Stimulated activated CD8-positive, alpha-beta memory T cell treated with anti-CD3 and anti-CD28 coated beads, Interleukin-7, amount 100 ng/mL, for 1 hour (primary cell): ENCODE data around the gene TRIM62.
"Not testable (repeated sequence)": the region's sequence is repeated elsewhere in the genome, so short reads cannot be mapped to it uniquely, and the experiment has no call there.

Experiments
- DNase-seq, 2 donors: peaks; one replicate each; pipeline ENCODE4 v3.0.0-alpha.2; 2020; ENCODE audit warnings: low read depth in 2 of 2

Gene TRIM62

GRCh38 chr1:33133478-33134105, 48.3 kb downstream of the TRIM62 start:
- no peak for DNase-seq

DNA sequence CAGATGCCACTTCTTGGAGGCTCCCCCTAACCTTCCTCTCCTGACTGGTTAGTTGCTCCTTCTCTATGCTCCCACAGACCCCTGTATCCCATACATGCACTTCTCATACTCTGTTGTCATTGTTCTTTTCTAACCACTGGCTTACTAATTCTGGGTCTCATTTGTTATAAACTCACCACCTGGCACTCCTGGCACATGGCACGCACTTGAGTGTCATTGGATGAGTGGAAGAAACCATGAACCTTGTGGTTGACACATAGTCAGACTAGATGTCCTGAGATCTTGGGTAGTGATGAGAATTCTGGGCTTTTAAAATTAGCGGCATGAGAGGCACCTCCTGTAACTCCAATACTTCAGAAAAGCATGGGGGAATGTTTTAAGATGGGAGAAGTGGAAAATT, 49.3 kb downstream of the TRIM62 start:
- DNase-seq = no peak

DNA sequence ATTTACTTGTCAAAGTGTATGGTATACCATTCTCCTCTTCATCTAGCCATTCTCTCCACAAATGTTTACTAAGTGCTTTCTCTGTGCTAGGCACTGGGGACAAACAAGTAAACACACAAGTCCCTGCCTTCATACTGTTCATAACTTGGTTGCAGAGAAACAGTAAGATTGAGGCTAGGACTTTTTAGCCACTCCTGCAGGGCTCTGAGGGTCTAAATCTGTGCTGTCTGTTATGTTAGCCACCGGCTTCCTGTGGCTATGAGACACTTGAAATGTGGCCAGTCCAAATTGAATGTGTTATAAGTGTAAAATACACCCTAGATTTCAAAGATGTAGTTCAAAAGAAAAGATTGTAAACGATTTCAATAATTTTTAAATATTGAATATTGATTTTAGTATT, 50.7 kb downstream of the TRIM62 start:
- no peak for DNase-seq

GRCh38 chr1:33130297-33130696, 51.5 kb downstream of the TRIM62 start:
- DNase-seq = no peak

- DNase-seq = no peak
These were observed 53.1 kb downstream of the TRIM62 start for GRCh38 chr1:33128781-33129180.

- DNase-seq = peak; percentile 95 to 97
These were observed 54.6 kb downstream of the TRIM62 start for GRCh38 chr1:33127001-33127823.

DNA sequence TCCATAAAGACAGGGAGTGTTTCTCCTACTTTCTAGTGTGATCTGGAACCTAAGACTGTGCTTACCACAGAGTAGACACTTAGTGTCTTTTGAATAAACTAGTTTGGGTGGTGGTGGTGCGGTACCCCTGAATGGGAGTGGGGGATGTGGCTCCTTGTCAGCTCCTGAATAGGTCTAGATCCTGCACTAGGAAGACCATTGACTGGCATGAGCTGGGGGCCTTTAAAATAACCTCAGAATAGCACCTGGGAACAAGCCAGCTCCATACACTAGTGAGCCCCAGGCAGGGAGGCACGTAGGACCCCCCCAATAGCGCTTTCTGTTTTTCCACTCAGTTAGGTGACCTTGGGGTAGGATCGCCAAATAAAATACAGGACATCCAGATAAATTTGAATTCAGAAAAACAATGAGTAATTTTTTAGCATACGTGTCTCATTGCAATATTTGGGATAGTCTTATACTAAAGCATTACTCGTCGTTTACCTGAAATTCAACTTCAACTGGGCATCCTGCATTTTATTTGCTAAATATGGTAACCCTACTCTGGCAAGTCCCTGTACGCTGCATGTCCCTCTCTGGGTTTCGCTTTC, 55.3 kb downstream of the TRIM62 start:
- no peak for DNase-seq

DNA sequence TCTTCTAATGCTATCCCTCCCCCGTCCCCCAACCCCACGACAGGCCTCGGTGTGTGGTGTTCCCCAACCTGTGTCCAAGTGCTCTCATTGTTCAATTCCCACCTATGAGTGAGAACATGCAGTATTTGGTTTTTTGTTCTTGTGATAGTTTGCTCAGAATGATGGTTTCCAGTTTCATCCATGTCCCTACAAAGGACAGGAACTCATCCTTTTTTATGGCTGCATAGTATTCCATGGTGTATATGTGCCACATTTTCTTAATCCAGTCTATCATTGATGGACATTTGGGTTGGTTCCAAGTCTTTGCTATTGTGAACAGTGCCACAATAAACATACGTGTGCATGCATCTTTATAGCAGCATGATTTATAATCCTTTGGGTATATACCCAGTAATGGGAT, 57.2 kb downstream of the TRIM62 start:
- DNase-seq = not testable (repeated sequence)

- no peak for DNase-seq
These were observed 58.6 kb downstream of the TRIM62 start for GRCh38 chr1:33123266-33123665.

DNA sequence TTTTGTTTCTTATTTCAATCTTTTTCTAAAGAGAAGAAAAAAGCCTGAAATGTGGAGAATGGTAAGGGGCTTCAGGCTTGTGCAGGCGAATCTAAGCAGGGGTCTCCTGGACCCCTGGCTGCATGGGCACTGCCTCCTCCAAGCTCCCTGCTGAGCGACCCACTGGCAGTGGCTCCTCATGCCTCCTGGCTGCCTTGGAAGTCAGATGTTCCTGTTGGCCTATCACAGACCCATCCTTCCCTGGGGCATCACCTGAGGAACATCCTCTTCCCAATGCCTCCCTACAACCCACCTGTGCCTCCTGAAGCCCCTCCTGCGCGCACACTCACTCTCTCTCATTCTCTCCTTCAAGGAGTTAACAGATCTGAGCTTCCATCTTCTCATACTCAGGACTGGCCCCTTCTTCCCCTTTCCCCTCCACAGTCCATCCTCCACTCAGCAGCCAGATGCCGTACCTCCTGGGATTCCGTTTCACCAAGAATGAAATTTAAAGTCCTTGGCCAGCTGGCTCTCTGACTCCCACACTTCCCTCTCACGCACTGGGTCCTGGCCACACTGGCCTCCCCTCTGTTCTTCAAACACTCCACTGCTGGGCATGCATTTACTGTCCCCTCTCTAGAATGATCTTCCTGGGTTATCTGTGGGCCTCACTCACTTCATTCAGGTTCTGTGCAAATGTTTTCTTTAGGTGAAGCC, 59.2 kb downstream of the TRIM62 start:
- DNase-seq = no peak

- DNase-seq = no peak
These were observed 60.1 kb downstream of the TRIM62 start for GRCh38 chr1:33121728-33122127.

DNA sequence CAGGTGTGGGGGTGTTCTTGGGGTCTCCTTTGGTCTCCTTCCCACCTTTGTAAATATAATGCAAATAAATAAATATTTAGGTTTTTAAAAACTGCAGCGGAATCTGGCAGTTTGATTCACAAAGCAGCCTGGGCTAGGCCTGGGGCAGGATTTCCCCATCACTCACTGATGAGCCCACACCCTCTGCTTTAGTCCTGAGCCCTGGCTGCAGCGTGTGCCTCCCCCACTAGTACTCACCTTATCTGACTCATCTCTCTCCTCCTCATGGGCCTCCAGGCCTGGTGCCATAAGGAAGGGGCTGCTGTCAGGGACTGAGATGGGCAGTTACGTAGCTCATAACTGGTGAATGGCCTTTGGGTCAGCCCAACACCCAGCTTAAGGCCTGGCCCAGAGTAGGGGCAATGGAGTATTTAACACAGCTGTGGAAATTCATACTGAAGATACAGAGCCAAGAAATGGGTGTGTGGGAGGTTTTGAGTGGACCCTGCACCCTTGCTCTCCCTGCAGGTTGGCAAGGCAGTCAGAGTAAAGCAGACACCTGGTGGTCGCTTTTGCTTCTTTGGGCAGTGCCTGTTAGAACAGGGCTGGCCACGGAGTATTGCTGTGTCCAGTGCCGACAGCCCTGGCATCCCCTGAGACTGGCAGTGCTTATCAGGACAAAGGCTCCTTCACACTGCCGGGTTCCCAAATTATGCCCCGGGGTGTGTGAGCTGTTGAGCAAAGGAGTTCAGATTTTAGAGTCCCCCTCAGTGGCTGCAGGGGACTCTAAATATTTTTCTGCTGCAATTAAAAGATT, 61.2 kb downstream of the TRIM62 start:
- no peak for DNase-seq

DNA sequence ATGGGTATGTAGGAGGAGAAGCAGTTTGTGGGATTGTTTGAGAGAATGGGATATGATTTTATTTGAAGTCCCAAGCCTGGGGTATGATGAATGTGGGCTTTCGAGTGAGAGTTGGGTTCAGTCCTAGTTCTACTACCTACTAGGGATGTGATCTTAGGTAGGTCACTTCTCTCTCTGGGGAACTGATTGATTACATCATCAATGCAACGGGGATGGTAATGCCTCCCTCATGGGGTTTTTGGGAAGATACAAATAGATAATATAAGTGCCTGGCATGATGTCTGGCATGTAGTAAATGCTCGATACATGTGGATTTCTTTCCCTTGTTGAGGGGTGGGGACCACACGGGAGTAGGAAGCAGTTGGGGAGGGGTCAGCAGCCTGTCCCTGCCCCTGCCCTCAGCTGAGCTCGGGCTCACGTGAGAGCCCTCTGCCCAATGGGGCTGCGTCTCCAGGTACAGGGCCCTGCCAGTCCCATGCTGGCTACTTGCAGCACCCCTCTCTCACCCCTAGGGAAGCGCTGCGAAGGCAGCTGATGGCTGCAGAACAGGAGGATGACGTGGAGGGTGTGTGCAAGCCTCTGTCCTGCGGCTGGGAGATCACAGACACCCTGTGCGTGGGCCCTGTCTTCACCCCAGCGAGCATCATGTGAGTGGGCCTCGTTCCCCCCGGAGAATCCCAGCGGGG, 62.2 kb downstream of the TRIM62 start:
- DNase-seq = no peak

GRCh38 chr1:33119050-33119449, 62.8 kb downstream of the TRIM62 start:
- DNase-seq = no peak

- no peak for DNase-seq
These were observed 63.6 kb downstream of the TRIM62 start for GRCh38 chr1:33118274-33118673.

GRCh38 chr1:33117440-33118085, 64.3 kb downstream of the TRIM62 start:
- no peak for DNase-seq

DNA sequence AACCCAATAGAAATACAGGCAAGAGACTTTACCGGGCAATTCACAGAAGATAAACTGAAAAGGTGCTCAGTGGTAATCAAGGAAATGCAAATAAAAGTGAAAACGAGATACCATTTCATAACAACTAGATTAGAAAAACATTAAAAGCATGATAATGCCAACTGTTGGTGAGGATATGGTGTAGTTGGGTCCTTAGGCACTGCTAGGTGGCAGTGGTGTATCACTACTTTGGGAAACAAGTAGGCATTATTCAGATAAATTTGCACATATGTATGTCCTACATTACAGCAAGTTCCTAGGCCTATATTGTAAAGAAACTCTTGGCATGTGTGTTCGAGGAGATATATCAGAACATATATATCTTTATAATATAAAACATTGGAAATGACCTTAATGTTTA, 69.9 kb downstream of the TRIM62 start:
- no peak for DNase-seq

- DNase-seq = no peak
These were observed 71.4 kb downstream of the TRIM62 start for GRCh38 chr1:33110477-33110876.

DNA sequence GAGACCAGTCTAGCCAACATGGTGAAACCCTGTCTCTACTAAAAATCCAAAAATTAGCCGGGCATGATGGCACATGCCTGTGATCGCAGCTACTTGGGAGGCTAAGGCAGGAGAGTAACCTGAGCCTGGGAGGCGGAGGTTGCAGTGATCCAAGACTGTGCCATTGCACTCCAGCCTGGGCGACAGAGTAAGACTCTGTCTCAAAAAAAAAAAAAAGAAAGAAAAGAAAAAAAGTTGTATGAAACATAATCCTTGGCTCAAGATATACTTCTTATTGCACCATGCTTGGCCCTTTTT, 81.8 kb downstream of the TRIM62 start:
- DNase-seq = not testable (repeated sequence)

- DNase-seq = peak; percentile 20 to 24
These were observed 82.3 kb downstream of the TRIM62 start for GRCh38 chr1:33099290-33100118.
